Fibroblast of peridontal ligament (primary cell): ENCODE results near the gene PPP6C.
"Not testable (repeated sequence)": the region's sequence is repeated elsewhere in the genome, so short reads cannot be mapped to it uniquely, and the experiment has no call there.

Experiments used
- DNase-seq: peaks from one replicate; pipeline ENCODE4 v3.0.0-alpha.2; 2010; ENCODE audit errors: extremely low read depth

PPP6C gene

DNA sequence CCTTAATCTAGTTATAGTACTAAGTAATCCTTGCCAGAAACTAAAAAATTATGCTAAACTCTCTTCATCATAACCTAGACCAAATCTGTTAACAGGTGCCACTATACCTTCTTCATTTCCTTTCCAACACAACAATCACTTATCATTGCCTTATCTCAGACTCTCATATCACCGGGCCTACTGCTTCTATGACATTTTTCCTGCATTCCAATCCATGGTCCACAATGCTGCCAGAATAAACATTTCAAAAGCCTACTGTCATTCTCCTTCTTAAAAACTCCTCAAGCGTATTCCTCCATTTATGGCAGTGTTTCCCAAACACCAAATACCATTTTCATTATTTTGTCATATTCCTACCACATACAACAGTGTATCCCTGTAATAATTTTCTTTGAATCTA, 6.5 kb downstream of the PPP6C start:
- peak; percentile 25 for DNase-seq

DNA sequence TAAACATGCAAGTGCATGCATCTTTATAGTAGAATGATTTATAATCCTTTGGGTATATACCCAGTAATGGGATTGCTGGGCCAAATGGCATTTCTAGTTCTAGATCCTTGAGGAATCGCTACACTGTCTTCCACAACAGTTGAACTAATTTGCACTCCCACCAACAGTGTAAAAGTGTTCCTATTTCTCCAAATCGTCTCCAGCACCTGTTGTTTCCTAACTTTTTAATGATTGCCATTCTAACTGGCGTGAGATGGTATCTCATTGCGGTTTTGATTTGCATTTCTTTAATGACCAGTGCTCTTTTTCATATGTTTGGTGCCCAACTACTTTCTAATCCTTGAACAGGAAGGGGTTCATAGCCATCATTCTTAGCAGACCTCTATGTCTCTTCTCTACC, 7.8 kb downstream of the PPP6C start:
- DNase-seq, result not testable (repeated sequence)

DNA sequence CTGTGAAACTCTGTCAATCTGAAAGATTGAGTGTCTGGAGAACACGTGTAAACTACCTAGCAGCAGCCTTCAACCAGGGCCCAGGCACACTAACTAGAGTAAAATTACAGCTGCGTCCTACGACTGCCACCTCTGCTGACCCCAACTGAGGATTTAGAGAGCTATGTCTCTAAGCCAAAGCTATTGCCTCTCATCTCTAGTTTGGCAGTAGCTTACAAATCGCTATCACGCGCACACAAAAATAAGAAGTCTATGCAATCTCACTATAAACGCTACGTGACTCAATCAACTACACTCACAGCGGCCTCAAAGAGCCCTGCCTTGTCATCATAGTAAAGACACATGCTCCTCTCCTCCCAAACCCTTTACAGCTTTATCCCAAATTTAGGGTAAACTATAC, 8.7 kb downstream of the PPP6C start:
- DNase-seq, result no peak

DNA sequence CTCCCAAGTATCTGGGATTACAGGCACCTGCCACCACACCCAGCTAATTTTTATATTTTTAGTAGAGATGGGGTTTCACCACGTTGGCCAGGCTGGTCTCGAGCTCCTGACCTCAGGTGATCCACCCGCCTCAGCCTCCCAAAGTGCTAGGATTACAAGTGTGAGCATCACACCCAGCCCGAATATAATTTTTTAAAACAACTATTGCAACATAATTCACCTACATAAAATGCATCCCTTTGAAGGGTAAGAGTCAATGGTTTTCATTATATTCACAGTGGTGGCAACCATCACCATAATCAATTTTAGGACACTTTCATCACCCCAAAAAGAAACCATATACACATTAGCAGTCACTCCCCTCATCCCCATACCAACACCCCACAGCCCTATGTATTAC, 9.8 kb downstream of the PPP6C start:
- not testable (repeated sequence) for DNase-seq

DNA sequence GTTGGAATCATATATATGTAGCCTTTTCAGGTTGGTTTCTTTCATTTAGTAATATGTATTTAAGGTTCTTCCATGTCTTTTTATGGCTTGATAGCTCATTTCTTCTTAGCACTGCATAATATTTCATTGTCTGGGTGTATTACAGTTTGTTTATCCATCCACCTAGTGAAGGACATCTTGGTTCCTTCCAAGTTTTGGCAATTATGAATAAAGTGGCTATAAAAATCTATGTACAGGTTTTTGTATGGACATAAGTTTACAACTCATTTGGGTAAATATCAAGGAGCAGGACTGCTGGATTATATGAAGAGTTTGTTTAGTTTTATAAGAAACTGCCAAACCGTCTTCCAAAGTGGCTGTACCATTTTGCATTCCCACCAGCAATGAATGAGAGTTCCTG, 11.7 kb downstream of the PPP6C start:
- DNase-seq, result no peak

DNA sequence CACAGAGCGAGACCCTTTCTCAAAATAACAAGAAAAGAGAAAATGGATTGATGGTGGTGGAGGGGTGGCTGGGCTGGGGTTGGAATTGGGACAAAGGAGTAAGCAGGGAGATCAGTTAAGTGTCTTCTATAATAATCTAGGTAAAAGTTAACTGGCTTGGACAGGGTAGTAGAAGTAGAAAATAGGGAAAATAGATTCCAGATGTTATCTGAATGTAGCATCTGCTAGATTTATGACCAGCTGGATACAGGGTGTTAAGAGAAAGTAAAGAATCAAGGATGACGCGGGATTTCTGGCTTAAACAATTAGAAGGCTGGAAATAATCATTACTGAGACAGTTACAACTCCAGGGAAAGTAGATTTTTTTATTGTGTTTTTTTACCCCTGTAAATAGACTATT, 13.0 kb downstream of the PPP6C start:
- DNase-seq, result peak; percentile 67

DNA sequence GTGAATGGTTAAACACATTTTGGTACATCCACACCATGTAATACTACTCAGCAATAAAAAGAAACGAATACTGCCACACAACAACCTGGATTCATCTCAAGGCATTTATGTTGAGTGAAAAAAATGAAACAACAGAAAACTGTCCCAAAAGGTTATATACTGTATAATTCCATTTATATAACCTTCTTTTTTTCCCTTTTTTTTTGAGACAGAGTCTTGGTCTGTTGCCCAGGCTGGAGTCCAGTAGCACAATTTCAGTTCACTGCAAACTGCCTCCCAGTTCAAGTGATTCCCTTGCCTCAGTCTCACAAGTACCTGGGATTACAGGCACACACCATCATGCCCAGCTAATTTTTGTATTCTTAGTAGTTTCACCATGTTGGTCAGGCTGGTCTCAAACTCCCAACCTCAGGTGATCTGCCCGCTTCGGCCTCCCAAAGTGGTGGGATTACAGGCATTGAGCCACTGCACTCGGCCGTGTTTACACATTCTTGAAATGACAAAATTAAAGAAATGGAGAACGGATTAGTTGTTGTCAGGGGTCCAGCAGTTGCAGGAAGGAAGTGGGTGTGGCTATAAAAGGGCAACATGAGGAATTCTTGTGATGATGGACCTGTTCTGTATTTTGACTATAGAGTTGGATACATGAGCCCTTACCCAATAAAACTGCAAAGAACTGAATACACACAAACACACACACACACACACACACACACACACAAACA, 17.4 kb downstream of the PPP6C start:
- peak; percentile 31 for DNase-seq

DNA sequence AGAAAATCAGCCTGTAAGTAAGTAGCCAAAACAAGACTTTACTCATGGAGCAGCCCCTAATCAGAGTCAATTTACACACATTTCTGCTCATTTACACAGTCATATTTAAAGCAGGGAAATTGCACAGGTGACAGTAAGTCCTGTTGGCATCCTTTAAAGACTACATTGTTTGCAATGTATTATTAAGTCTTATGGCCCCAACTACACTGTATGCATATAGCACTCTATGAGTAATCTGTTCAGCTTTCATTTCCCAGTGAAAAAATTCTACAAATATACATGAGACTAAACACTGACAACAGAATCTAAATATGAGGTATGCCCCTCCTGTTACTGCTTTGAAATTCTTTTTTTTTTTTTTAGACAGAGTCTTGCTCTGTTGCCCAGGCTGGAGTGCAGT, 19.7 kb downstream of the PPP6C start:
- DNase-seq, result no peak

DNA sequence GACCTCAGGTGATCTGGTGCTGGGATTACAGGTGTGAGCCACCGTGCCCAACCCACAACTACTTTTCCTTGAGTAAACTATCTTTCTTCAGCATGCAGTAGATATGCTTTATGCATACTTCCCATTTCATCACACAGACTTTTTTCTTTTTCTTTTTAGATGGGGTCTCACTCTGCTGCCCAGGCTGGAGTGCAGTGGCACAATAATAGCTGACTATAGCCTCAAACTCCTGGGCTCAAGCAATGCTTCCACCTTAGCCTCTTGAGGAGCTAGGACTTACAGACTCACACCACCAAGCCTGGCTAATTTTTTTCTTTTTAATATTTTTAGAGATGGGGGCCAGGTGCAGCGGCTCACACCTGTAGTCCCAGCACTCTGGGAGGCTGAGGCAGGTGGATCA, 22.8 kb downstream of the PPP6C start:
- DNase-seq, result no peak

DNA sequence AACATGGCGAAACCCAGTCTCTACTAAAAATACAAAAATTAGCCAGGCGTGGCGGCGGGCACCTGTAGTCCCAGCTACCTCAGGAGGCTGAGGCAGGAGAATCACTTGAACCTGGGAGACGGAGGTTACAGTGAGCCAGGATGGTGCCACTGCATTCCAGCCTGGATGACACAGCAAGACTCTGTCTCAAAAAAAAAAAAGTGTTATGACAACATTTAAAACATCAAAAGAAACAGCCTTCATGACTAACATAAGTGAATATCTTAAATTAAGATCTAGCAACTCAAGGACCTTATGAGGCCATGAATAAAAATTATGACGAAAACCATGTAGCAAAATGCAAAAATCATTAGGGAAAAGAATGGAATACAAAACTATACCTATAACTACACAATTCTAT, 26.7 kb downstream of the PPP6C start:
- DNase-seq, result not testable (repeated sequence)

DNA sequence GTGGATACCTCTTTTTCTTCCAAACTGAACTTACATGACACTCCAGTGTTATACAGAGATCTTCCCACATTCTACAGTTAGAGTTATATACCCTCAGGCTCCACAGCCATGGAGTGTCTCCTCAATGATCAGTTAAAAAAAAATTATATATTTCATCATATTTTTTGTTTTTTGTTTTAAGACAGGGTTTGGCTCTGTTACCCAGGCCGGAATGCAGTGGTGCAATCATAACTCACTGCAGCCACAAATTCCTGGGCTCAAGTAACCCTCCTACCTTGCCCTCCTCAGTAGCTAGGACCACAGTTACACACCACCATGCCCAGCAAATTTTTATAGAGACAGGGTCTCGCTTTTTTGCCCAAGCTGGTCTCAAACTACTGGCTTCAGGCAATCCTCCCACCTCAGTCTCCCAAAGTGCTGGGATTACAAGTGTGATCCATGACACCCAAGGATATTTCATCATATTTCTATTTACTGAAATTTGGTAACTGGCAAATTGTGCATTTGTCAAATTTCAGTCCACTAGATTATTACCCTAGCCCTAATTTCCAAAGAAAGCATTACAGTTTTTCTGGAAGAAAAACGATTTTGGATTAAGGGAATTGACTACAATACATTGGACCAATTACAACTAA, 28.2 kb downstream of the PPP6C start:
- DNase-seq, result peak; percentile 79

DNA sequence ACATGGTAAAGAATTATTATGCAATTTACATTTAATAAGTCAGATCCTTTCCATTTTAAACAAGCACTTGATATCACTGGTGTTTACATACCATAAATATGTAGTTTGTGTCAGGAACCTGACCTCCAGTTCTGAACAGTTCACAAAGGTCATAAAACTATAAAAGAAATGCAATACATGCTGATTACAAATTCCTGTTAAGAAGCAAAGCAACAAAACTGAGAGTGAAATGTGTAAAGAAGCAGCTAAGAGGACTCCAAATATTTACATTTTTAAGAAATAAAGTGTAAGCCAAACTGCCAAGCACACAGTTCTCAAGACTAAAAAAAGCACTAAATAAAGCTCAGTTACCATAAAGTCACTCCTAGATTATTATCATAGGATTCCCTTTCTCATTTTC, 28.9 kb downstream of the PPP6C start:
- peak; percentile 45 for DNase-seq

DNA sequence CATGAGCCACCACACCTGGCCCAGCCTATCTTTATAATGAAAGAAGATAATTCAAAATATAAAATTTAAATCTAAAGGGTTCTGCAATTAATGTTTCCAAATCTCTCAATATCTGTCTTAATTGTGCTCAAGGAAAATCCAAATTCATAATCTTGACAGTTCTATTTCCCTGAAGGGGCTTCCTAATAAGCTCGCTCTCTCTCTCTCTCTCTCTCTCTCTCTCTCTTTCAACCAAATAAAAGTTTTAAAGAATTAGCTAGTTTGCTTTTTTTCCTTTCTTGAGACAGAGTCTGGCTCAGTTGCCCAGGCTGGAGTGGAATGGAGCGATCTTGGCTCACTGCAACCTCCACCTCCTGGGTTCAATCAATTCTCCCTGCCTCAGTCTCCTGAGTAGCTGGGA, 33.1 kb downstream of the PPP6C start:
- no peak for DNase-seq

DNA sequence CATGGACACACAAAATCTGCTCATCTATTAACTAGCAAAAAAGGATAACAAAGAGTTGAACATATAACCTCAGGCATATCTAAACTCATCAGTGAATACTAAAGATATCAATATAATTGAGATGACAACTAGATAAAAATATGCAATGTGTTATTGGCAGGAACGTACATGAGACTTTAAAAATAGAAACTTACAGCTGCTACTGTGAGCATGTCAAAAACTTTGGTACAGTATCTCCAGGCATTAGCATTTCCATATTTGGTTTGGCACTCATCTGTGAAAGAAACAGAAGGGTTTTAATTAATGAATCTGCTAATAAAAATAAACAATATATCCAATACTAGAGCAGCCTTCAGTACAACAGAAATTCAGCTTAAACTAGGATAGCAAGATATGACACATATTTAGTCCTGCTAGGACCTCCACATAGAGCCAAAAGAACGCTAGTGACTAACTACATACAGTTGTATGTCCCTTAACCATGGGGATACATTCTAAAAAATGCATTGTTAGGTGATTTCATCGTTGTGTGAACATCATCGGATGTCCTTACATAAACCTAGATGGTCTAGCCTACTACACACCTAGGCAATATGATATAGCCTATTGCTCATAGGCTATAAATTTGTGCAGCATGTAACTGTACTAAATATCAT, 35.8 kb downstream of the PPP6C start:
- DNase-seq, result no peak

DNA sequence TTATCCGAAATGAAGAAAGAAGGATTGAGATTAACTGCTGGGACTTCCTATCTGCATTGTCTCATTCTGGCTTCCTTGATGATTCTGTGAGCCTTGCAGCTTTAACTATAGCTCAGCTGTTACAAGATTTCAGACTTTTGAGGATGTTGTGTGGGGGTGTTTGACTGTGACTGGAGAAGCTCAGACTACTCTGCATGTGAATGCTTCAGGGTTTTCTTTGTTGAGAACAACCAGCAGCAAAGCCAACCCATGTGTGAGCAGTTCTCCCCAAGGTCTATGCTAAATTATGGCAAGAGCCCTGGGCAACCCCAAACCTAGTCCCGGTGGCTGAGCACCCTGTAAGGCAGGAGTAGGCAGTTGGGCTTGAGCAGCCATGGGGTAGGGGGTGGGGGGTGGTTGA, 37.9 kb downstream of the PPP6C start:
- no peak for DNase-seq

DNA sequence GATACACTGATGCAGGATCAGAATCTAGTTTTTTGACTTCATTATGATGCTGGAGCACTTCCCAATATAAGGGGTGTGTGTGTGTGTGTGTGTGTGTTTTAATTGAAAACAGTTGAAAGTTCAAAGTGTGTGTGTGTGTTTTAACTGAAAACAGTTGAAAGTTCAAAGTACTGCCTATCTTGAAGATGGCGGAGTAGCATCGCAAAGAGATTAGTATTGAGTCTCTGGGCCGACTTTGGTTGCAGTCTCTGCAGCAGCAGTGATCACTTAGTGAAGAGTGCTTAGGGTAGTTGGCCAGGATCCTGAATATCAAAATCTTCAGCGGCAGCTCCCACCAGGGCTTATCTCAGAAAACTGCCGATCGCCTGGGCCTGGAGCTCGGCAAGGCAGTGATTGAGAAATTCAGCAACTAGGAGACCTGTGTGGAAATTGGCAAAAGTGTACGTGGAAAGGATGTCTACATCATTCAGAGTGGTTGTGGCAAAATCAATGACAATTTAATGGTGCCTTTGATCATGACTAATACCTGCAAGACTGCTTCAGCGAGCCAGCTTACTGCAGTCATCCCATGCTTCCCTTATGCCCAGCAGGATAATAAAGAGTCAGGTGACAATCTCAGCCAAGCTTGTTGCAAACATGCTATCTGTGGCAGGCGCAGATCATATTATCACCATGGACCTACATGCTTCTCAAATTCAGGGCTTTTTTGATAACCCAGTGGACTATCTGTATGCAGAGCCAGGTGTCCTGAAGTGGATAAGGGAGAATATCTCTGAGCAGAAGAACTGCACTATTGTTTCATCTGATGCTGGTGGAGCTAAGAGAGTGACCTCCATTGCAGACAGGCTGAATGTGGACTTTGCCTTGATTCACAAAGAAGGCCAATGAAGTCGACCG, 39.0 kb downstream of the PPP6C start:
- no peak for DNase-seq

DNA sequence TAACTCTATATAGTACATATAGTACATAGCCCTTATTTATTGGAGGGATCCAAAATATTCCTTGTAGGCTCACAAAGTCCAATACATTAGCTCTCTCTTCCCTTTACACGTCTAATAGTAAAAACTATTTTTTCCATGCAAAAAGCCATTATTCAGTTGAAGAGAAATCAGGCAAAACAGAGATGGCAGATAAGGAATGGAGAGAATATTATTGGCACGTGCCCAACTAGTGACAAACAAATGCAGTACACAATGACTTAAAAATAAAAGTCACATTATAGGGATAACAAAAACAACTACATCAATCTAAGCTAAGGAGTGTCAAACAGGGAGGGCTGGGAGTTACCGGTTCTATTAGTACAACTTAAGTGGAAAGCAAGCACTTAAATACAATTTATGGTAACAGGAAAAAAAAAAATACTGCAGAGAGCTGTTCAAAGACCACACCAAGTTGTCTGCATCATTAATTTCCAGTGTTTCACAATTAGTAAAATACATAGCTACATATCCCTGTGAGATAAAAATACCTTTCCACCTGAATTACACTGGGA, 42.1 kb downstream of the PPP6C start:
- DNase-seq, result no peak

DNA sequence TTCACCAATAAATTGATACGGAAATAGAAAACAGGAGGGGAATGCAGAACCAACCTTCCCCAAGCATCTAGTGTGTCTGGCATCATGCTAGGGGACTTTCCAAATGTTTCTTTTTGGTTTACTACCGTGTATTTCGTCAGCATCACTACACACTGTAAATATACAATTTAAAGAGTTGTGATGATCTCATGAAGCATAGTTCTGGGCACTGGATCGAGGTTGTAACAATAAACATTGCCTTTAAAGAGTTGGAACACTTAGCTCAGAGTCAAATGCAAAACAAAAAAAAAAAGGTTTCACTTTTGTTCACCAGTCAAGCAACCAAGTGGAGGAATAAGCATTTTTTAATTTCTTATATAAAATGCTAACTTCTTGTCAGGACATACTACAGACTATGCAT, 43.4 kb downstream of the PPP6C start:
- peak; percentile 98 for DNase-seq

DNA sequence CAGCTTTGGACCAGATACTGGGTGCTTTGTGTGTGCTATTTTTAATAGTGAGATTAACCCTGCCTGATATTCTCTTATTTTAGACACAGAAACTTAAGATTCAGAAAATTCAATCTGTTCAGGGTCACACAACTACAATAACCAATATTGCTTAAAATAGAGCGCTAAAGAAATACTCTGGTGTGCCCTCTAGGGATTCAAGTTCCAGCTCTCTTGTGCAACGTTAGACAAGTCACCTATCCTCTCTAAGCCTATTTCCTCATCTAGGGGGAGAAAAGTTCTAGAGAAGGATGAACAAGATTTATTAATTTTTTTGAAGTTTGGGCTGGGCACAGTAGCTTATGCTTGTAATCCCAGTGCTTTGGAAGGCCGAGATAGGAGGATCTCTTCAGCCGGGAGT, 44.2 kb downstream of the PPP6C start:
- no peak for DNase-seq

DNA sequence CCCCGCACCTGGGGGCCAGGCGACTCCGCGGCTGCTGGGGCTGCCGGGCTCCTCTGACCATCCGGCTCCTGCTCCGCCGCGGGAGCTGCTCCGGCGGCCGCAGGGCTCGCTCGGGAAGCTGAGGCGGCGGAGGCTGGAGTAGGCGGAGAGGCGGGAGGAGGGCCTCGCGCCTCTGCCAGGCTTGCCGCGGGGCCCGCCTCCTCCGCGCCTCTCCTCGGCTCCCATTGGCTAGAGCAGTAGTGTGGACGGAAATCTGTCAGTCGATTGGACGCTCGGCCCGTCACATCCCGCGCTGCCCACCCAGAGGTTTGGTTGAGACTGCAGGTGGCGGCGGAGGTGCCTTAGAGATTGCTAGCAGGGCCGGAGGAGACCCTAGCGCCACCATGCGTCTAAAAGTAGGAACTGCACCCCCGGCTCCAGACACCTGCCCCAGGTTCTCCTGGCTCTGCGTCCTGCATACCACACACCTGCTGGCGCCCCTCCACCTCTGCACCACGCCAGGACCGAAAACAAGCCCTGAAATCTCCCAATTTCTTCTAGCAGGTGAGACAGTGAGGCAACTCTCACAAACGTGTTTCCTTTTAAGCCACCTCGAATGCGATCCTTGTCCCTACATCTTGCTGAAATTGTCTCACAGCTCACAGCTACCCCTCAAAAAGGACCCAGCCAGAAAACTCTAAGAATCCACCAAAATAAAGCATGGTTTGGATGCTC, 46.1 kb downstream of the PPP6C start, which contains the start of gene SCAI:
Gene SCAI (minus strand): TSS at position 152 of the 714 bp plus-strand sequence. CDS start 91 bp downstream, at position 61.
- peak; percentile 98 for DNase-seq
